ENCODE results near the gene TXNRD1. TPM values are rescaled to one million over a fixed set of nuclear protein-coding genes. Genes with fewer than 3 reads are reported as not detected.

TXNRD1 gene
- total and polyA plus RNA-seq, 8 donors = 54.6 to 174 (median 61.1) TPM

DNA sequence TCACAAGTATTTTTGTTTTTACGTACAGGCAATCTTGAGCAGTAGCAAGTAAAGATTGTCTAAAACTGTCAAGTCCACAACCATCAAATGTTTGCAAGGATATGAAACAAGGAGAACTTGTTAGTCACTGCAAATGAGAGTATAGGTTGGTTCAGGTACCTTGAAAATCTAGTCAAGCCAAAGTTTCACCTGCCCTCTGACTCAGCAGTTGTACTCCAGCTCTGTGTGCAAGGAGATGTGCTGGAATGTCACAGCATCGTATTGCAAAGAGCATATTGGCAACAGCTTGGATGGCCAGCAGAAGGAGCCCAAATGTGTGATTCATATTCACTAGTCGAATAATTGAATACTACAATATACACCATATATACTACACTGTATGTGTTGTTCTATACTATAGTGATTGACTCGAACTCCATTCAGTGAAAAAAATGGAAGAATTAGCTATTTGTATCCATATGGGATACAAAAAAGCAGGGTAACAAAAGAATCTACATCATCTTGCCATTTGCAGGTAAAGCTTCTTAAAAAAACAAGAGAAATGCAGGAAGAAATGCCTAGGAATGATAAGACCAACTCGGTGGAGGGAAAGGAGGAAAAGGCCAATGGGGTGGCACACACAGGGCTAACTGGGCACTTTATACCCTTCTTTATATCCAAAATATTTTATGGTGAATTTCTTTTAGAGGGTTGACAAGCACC, 131.9 kb downstream of the TXNRD1 start:
- no peak for ATAC-seq
- no peak overlapping the region for H3K27ac ChIP-seq
- no peak for DNase-seq
- H3K27me3 ChIP-seq = no peaks in the 10 kb centered on the region
- no peaks in the 10 kb centered on the region for H3K4me1 ChIP-seq
- TF ChIP-seq CTCF (IDR thresholded peaks at IDR 0.05) = no peak
- H3K36me3 ChIP-seq = peaks cover 0 to 97% of the 10 kb centered on the region in 2 donors
- no peaks in the 10 kb centered on the region for H3K9me3 ChIP-seq
- intact Hi-C loops (cut with DNase I) = no loop called here
- H3K4me3 ChIP-seq = no peak overlapping the region

DNA sequence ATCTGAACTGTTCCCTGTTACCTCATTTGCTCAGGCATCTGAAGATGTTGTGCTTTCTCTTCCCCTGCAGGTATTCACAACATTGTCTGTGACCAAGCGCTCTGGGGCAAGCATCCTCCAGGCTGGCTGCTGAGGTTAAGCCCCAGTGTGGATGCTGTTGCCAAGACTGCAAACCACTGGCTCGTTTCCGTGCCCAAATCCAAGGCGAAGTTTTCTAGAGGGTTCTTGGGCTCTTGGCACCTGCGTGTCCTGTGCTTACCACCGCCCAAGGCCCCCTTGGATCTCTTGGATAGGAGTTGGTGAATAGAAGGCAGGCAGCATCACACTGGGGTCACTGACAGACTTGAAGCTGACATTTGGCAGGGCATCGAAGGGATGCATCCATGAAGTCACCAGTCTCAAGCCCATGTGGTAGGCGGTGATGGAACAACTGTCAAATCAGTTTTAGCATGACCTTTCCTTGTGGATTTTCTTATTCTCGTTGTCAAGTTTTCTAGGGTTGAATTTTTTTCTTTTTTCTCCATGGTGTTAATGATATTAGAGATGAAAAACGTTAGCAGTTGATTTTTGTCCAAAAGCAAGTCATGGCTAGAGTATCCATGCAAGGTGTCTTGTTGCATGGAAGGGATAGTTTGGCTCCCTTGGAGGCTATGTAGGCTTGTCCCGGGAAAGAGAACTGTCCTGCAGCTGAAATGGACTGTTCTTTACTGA, 132.9 kb downstream of the TXNRD1 start:
- H3K4me3 ChIP-seq = no peak overlapping the region
- no peaks in the 10 kb centered on the region for H3K4me1 ChIP-seq
- no peak for TF ChIP-seq CTCF (IDR thresholded peaks at IDR 0.05)
- no peaks in the 10 kb centered on the region for H3K9me3 ChIP-seq
- no peak for ATAC-seq
- no peak for DNase-seq
- no peaks in the 10 kb centered on the region for H3K27me3 ChIP-seq
- no peak overlapping the region for H3K27ac ChIP-seq
- intact Hi-C loops (cut with DNase I) = no loop called here
- peaks cover 0 to 97% of the 10 kb centered on the region in 2 donors for H3K36me3 ChIP-seq

GRCh38 chr12:104348994-104349494, 133.5 kb downstream of the TXNRD1 start:
- ATAC-seq = no peak
- no peak for DNase-seq
- Histone ChIP-seq H3K4me1 (no peaks in the 10 kb centered on the region), H3K27me3 (no peaks in the 10 kb centered on the region), H3K27ac (no peak overlapping the region), H3K9me3 (no peaks in the 10 kb centered on the region), H3K4me3 (no peak overlapping the region), H3K36me3 (peaks cover 0 to 95% of the 10 kb centered on the region in 2 donors)
- no peak for TF ChIP-seq CTCF (IDR thresholded peaks at IDR 0.05)
- intact Hi-C loops (cut with DNase I) = no loop called here

DNA sequence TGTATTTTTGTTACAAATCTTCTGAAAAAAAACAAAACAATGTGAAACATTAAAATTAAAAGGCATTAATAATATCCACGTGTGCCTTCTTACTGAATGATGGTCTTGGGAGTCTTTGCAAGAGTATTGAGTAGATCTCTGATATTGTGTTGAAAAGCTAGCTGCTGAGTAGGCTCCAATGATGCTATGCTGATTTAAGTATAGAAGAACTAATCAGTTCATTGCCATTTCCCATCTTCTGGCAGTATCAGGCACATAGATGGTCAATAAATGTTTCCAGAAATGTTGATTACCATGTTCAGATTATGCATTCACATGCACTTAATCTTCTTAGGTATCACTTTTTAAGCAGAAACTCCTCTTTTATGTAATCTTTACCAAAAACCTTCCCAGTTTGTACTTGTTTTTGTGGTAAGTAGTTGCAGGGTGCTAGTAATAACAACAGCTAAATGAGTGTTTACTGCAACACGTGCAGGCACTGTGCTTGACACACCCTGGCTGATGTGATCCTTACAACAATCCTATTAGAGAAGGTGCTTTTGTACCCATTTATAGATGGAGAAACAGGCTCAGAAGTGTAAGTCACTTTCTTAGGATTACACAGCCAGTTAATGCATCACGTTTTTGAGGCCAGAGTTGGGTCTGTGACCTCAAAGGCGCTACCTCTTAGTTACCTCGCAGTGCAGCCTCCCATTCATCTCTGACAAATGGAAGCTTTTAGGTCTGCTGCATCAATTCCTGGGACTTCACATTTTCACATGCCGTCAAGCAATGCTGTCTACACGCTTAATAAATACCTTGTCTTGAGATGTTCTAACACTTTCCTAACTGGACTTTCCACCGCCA, 134.9 kb downstream of the TXNRD1 start:
- no peaks in the 10 kb centered on the region for H3K4me1 ChIP-seq
- DNase-seq (no peak), ATAC-seq (no peak)
- H3K27me3 ChIP-seq = no peaks in the 10 kb centered on the region
- H3K36me3 ChIP-seq = peaks cover 0 to 93% of the 10 kb centered on the region in 2 donors
- no peak overlapping the region for H3K4me3 ChIP-seq
- intact Hi-C loops (cut with DNase I) = no loop called here
- no peaks in the 10 kb centered on the region for H3K9me3 ChIP-seq
- TF ChIP-seq CTCF (IDR thresholded peaks at IDR 0.05) = no peak
- no peak overlapping the region for H3K27ac ChIP-seq

All from left lung (tissue), 10 donors.